ENCODE results near the gene TENM4.

TENM4 gene

GRCh38 chr11:79026803-79027445 lies 413.9 kb downstream of the TENM4 start:
- H3K4me2 ChIP-seq (ENCODE audit: low read length) = no peak overlapping the region
- H3K9me2 ChIP-seq (replicated peaks; ENCODE audit: control insufficient read depth, low read length) = no peaks in the 10 kb centered on the region
- H3K4me1 ChIP-seq (ENCODE audit: control insufficient read depth, low read length) = no peaks in the 10 kb centered on the region
- H3K4me3 ChIP-seq (ENCODE audit: low read length) = no peak overlapping the region
- H3K27ac ChIP-seq (ENCODE audit: low read depth, low read length) = no peak overlapping the region
- H3K79me2 ChIP-seq (ENCODE audit: control insufficient read depth, low read length) = no peaks in the 10 kb centered on the region
- H3F3A ChIP-seq (ENCODE audit: control insufficient read depth, insufficient read depth) = no peaks in the 10 kb centered on the region
- H3K9me3 ChIP-seq (ENCODE audit: control insufficient read depth, insufficient read depth, low read length) = no peaks in the 10 kb centered on the region
- no peaks in the 10 kb centered on the region for H3K36me3 ChIP-seq (ENCODE audit: control insufficient read depth, low read length)
- no peaks in the 10 kb centered on the region for H4K20me1 ChIP-seq (ENCODE audit: control insufficient read depth, insufficient read depth, low read depth, low read length)
- TF ChIP-seq, protein P1, sequence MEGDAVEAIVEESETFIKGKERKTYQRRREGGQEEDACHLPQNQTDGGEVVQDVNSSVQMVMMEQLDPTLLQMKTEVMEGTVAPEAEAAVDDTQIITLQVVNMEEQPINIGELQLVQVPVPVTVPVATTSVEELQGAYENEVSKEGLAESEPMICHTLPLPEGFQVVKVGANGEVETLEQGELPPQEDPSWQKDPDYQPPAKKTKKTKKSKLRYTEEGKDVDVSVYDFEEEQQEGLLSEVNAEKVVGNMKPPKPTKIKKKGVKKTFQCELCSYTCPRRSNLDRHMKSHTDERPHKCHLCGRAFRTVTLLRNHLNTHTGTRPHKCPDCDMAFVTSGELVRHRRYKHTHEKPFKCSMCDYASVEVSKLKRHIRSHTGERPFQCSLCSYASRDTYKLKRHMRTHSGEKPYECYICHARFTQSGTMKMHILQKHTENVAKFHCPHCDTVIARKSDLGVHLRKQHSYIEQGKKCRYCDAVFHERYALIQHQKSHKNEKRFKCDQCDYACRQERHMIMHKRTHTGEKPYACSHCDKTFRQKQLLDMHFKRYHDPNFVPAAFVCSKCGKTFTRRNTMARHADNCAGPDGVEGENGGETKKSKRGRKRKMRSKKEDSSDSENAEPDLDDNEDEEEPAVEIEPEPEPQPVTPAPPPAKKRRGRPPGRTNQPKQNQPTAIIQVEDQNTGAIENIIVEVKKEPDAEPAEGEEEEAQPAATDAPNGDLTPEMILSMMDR (IDR thresholded peaks at IDR 0.05; ENCODE audit: low read depth, low read length, poor library complexity, severe bottlenecking) = no peak
- no peak for TF ChIP-seq EZH2phosphoT487 (IDR thresholded peaks at IDR 0.05; ENCODE audit: borderline replicate concordance, low read length)
- H3K27me3 ChIP-seq (ENCODE audit: control insufficient read depth, low read length) = peaks cover 6% of the 10 kb centered on the region

GRCh38 chr11:79025622-79026021 lies 415.2 kb downstream of the TENM4 start:
- no peak overlapping the region for H3K4me3 ChIP-seq (ENCODE audit: low read length)
- no peak overlapping the region for H3K27ac ChIP-seq (ENCODE audit: low read depth, low read length)
- no peaks in the 10 kb centered on the region for H3K79me2 ChIP-seq (ENCODE audit: control insufficient read depth, low read length)
- H4K20me1 ChIP-seq (ENCODE audit: control insufficient read depth, insufficient read depth, low read depth, low read length) = no peaks in the 10 kb centered on the region
- H3K4me2 ChIP-seq (ENCODE audit: low read length) = no peak overlapping the region
- no peak for TF ChIP-seq EZH2phosphoT487 (IDR thresholded peaks at IDR 0.05; ENCODE audit: borderline replicate concordance, low read length)
- TF ChIP-seq, protein P1 (IDR thresholded peaks at IDR 0.05; ENCODE audit: low read depth, low read length, poor library complexity, severe bottlenecking) = no peak
- no peaks in the 10 kb centered on the region for H3F3A ChIP-seq (ENCODE audit: control insufficient read depth, insufficient read depth)
- no peaks in the 10 kb centered on the region for H3K36me3 ChIP-seq (ENCODE audit: control insufficient read depth, low read length)
- no peaks in the 10 kb centered on the region for H3K9me2 ChIP-seq (replicated peaks; ENCODE audit: control insufficient read depth, low read length)
- H3K27me3 ChIP-seq (ENCODE audit: control insufficient read depth, low read length) = peaks cover 6% of the 10 kb centered on the region
- no peaks in the 10 kb centered on the region for H3K4me1 ChIP-seq (ENCODE audit: control insufficient read depth, low read length)
- no peaks in the 10 kb centered on the region for H3K9me3 ChIP-seq (ENCODE audit: control insufficient read depth, insufficient read depth, low read length)

GRCh38 chr11:79025097-79025496 lies 415.7 kb downstream of the TENM4 start:
- H3K36me3 ChIP-seq (ENCODE audit: control insufficient read depth, low read length) = no peaks in the 10 kb centered on the region
- H3K4me2 ChIP-seq (ENCODE audit: low read length) = no peak overlapping the region
- no peak overlapping the region for H3K27ac ChIP-seq (ENCODE audit: low read depth, low read length)
- no peaks in the 10 kb centered on the region for H3K9me2 ChIP-seq (replicated peaks; ENCODE audit: control insufficient read depth, low read length)
- no peaks in the 10 kb centered on the region for H4K20me1 ChIP-seq (ENCODE audit: control insufficient read depth, insufficient read depth, low read depth, low read length)
- peaks cover 6% of the 10 kb centered on the region for H3K27me3 ChIP-seq (ENCODE audit: control insufficient read depth, low read length)
- H3F3A ChIP-seq (ENCODE audit: control insufficient read depth, insufficient read depth) = no peaks in the 10 kb centered on the region
- H3K4me1 ChIP-seq (ENCODE audit: control insufficient read depth, low read length) = no peaks in the 10 kb centered on the region
- H3K79me2 ChIP-seq (ENCODE audit: control insufficient read depth, low read length) = no peaks in the 10 kb centered on the region
- TF ChIP-seq, protein P1 (IDR thresholded peaks at IDR 0.05; ENCODE audit: low read depth, low read length, poor library complexity, severe bottlenecking) = no peak
- TF ChIP-seq EZH2phosphoT487 (IDR thresholded peaks at IDR 0.05; ENCODE audit: borderline replicate concordance, low read length) = no peak
- H3K4me3 ChIP-seq (ENCODE audit: low read length) = no peak overlapping the region
- H3K9me3 ChIP-seq (ENCODE audit: control insufficient read depth, insufficient read depth, low read length) = no peaks in the 10 kb centered on the region

All from DOHH2 (cell line).